SU-DHL-6 (cell line): Measurements from ENCODE around the gene CUX1.

Experiments used
- H2AFZ ChIP-seq: fragments of 200-600 bp; sonication (generic); 2 replicates; pipeline ENCODE4 v1.6.1; 2014; ENCODE audit warnings: low read depth, mild to moderate bottlenecking, moderate library complexity, mixed read lengths, antibody characterized with exemption, low read length; ENCODE audit not compliant: severe bottlenecking
- H3F3A ChIP-seq: fragments of 200-600 bp; shearing (Covaris generic); 2 replicates; pipeline ENCODE4 v1.6.0; 2016; ENCODE audit warnings: antibody characterized with exemption, mild to moderate bottlenecking; ENCODE audit not compliant: insufficient read depth
- H3K27ac ChIP-seq: fragments of 200-600 bp; sonication (generic); 2 replicates; pipeline ENCODE4 v1.5.1; 2016; ENCODE audit warnings: low read depth, mild to moderate bottlenecking, low read length, moderate library complexity, mixed read lengths
- H3K27me3 ChIP-seq: fragments of 200-600 bp; sonication (generic), shearing (Covaris generic); 2 replicates; pipeline ENCODE4 v1.6.0; 2014; ENCODE audit warnings: mild to moderate bottlenecking, low read length
- H3K36me3 ChIP-seq: fragments of 200-600 bp; sonication (generic); 2 replicates; pipeline ENCODE4 v1.6.1; 2014; ENCODE audit warnings: mild to moderate bottlenecking, low read length, mixed read lengths
- H3K4me2 ChIP-seq: fragments of 300-600, 200-600 bp; shearing (Covaris generic), sonication (generic); 2 replicates; pipeline ENCODE4 v1.6.0; 2014; ENCODE audit warnings: low read length, low read depth, mild to moderate bottlenecking; ENCODE audit not compliant: poor library complexity, severe bottlenecking
- H3K4me3 ChIP-seq: fragments of 200-600 bp; sonication (generic); 2 replicates; pipeline ENCODE4 v1.5.1; 2014; ENCODE audit warnings: antibody characterized with exemption, low read length, mild to moderate bottlenecking, mixed read lengths; ENCODE audit not compliant: insufficient read depth, poor library complexity, severe bottlenecking
- H3K79me2 ChIP-seq: fragments of 200-600 bp; sonication (generic); 2 replicates; pipeline ENCODE4 v1.6.1; 2014; ENCODE audit warnings: mild to moderate bottlenecking, low read length, moderate library complexity; ENCODE audit not compliant: insufficient read depth
- H3K9ac ChIP-seq: fragments of 200-600 bp; sonication (generic); 2 replicates; pipeline ENCODE4 v1.7.0; 2014; ENCODE audit warnings: mild to moderate bottlenecking, low read length
- H3K9me2 ChIP-seq: fragments of 200-600 bp; sonication (generic); replicated peaks from 2 replicates; pipeline ENCODE4 v1.6.1; 2014; ENCODE audit warnings: low read length; ENCODE audit not compliant: insufficient read depth
- H3K9me3 ChIP-seq: fragments of 200-600 bp; sonication (generic); 2 replicates; pipeline ENCODE4 v1.6.1; 2014; ENCODE audit warnings: low read length, mixed read lengths; ENCODE audit not compliant: insufficient read depth
- H4K20me1 ChIP-seq: fragments of 200-600 bp; sonication (generic); 2 replicates; pipeline ENCODE4 v1.6.1; 2014; ENCODE audit warnings: low read depth, mild to moderate bottlenecking, antibody characterized with exemption, low read length, moderate library complexity, mixed read lengths
- CTCF ChIP-seq: fragments of 200-600 bp; sonication (generic); IDR thresholded peaks from one replicate; pipeline ENCODE4 v1.5.1; 2017; ENCODE audit warnings: antibody characterized with exemption, mild to moderate bottlenecking, low read length, moderate library complexity; ENCODE audit not compliant: insufficient read depth, poor library complexity, severe bottlenecking
- EZH2phosphoT487 ChIP-seq: fragments of 200-600 bp; sonication (generic), shearing (Covaris generic); conservative IDR thresholded peaks from 2 replicates; pipeline ENCODE4 v1.6.1; 2018; ENCODE audit warnings: mild to moderate bottlenecking, antibody characterized with exemption, low read length, moderate library complexity, mixed read lengths

CUX1 gene

GRCh38 chr7:102045681-102046372 is 228.4 kb downstream of the CUX1 start:
- Histone ChIP-seq H3K9ac (no peak overlapping the region), H3K27me3 (no peaks in the 10 kb centered on the region), H3K4me2 (no peak overlapping the region), H3K4me3 (no peak overlapping the region), H3K9me2 (no peaks in the 10 kb centered on the region), H3F3A (no peaks in the 10 kb centered on the region), H3K36me3 (no peaks in the 10 kb centered on the region), H3K9me3 (no peaks in the 10 kb centered on the region), H2AFZ (no peak overlapping the region), H3K79me2 (peaks cover 94% of the 10 kb centered on the region), H4K20me1 (no peaks in the 10 kb centered on the region; the same call in 1 of the 2 replicates), H3K27ac (no peak overlapping the region)
- TF ChIP-seq EZH2phosphoT487 = no peak
- no peak for TF ChIP-seq CTCF

GRCh38 chr7:102046373-102047117 is 229.1 kb downstream of the CUX1 start:
- H4K20me1 ChIP-seq = no peaks in the 10 kb centered on the region; the same call in 1 of the 2 replicates
- H3K27ac ChIP-seq = no peak overlapping the region
- H2AFZ ChIP-seq = no peak overlapping the region
- H3K9me2 ChIP-seq = no peaks in the 10 kb centered on the region
- no peak overlapping the region for H3K9ac ChIP-seq
- no peaks in the 10 kb centered on the region for H3K9me3 ChIP-seq
- no peaks in the 10 kb centered on the region for H3K27me3 ChIP-seq
- no peaks in the 10 kb centered on the region for H3F3A ChIP-seq
- TF ChIP-seq CTCF (no peak), EZH2phosphoT487 (no peak)
- H3K4me3 ChIP-seq = no peak overlapping the region
- no peak overlapping the region for H3K4me2 ChIP-seq
- H3K79me2 ChIP-seq = peaks cover 94% of the 10 kb centered on the region
- no peaks in the 10 kb centered on the region for H3K36me3 ChIP-seq

- no peak overlapping the region for H2AFZ ChIP-seq
- no peaks in the 10 kb centered on the region for H3K9me3 ChIP-seq
- H3K9me2 ChIP-seq = no peaks in the 10 kb centered on the region
- no peak overlapping the region for H3K4me2 ChIP-seq
- no peak overlapping the region for H3K27ac ChIP-seq
- H3F3A ChIP-seq = no peaks in the 10 kb centered on the region
- H3K27me3 ChIP-seq = no peaks in the 10 kb centered on the region
- H3K9ac ChIP-seq = no peak overlapping the region
- H4K20me1 ChIP-seq = no peaks in the 10 kb centered on the region; the same call in 1 of the 2 replicates
- 0 out of 2 replicates have a peak, but pooled peaks cover 1% of the 10 kb centered on the region for H3K36me3 ChIP-seq
- no peak overlapping the region for H3K4me3 ChIP-seq
- H3K79me2 ChIP-seq = peaks cover 94% of the 10 kb centered on the region
- TF ChIP-seq EZH2phosphoT487 = no peak
- TF ChIP-seq CTCF = no peak
Observed at GRCh38 chr7:102047167-102047566, 229.7 kb downstream of the CUX1 start.
